Neural crest cell (in vitro differentiated cells): ENCODE data around the gene SLC39A3. TPM values are rescaled to one million over a fixed set of nuclear protein-coding genes. Genes with fewer than 3 reads are reported as not detected.
A peak's percentile ranks its signal among the peaks of the same experiment; 100 is the strongest.

Experiments used
- DNase-seq: peaks from one replicate; pipeline ENCODE4 v3.0.0; 2021; ENCODE audit warnings: low read depth, mixed read lengths, low spot score
- H3K27ac Mint-ChIP-seq: one replicate; pipeline ENCODE4 v1.8.0; 2021; ENCODE audit warnings: mild to moderate bottlenecking, mixed read lengths; ENCODE audit not compliant: unreplicated experiment
- H3K27me3 Mint-ChIP-seq: 2 replicates; pipeline ENCODE4 v1.8.0; 2021; ENCODE audit warnings: low read depth, mild to moderate bottlenecking, mixed read lengths
- H3K36me3 Mint-ChIP-seq: 2 replicates; pipeline ENCODE4 v1.8.0; 2021; ENCODE audit warnings: low read depth, mild to moderate bottlenecking, mixed read lengths
- H3K4me1 Mint-ChIP-seq: 2 replicates; pipeline ENCODE4 v1.8.0; 2021; ENCODE audit warnings: mixed read lengths
- H3K4me3 Mint-ChIP-seq: one replicate; pipeline ENCODE4 v1.8.0; 2021; ENCODE audit warnings: mild to moderate bottlenecking, mixed read lengths
- H3K9me3 Mint-ChIP-seq: 2 replicates; pipeline ENCODE4 v1.8.0; 2021; ENCODE audit warnings: mixed read lengths
- CTCF ChIP-seq: fragments of 200-600 bp; sonication (generic); conservative IDR thresholded peaks from 2 replicates; pipeline ENCODE4 v1.5.0; 2021; ENCODE audit warnings: antibody characterized with exemption, mild to moderate bottlenecking
- total RNA-seq: library from RNA; stranded (reverse); gene quantifications from 2 replicates; pipeline ENCODE4 v1.2.1, GENCODE V29; 2021

SLC39A3 gene
- total RNA-seq, 1 donor from 2014 or later = 43.0 TPM

- DNase-seq = no peak
- no peak for TF ChIP-seq CTCF
- H3K4me3 Mint-ChIP-seq = no peak overlapping the region
- H3K4me1 Mint-ChIP-seq = peaks cover 5% of the 10 kb centered on the region
- peaks cover 30% of the 10 kb centered on the region for H3K27me3 Mint-ChIP-seq
- no peaks in the 10 kb centered on the region for H3K36me3 Mint-ChIP-seq
- H3K9me3 Mint-ChIP-seq = no peaks in the 10 kb centered on the region
- H3K27ac Mint-ChIP-seq = no peak overlapping the region
Observed at GRCh38 chr19:2727640-2727944, 12.2 kb downstream of the SLC39A3 start.

DNA sequence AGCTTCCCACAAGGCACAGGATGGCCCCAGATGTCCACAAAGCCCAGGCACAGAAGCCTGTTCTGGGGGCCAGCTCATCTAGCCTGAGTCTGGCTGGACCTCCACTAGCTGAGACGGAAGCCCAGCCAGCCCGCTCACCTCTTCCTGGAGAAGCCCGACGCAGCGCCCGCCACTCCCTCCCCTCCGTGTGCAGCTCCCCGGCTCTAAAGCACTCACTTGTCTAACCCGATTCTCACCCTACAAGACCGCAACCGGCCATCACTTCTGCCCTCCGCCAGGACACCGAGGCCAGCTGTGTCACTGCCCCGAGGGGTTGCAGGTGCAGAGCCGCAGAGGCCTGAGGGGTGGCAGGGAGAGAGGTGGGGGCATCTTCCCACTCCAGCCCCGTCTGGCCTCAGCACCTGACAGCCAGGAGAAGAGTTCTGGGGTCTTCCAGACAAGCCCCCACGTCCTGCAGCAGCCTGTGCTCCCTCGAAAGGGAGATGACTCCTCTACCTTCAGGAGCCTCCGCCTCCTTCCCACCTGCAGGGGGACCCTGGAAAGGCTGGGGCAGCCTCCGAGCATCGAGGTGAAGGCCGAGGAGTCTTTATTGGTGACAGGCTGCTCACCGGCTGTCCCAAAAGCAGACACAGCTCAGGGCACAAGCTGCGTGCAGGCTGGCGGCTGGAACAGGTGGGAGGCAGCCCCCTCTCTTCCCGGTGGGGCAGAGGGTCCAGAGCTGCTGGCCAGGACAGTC lies 12.7 kb downstream of the SLC39A3 start:
- DNase-seq = no peak
- Mint-ChIP-seq H3K9me3 (no peaks in the 10 kb centered on the region), H3K36me3 (no peaks in the 10 kb centered on the region), H3K27ac (no peak overlapping the region), H3K4me1 (peaks cover 5% of the 10 kb centered on the region), H3K27me3 (peaks cover 33% of the 10 kb centered on the region), H3K4me3 (no peak overlapping the region)
- TF ChIP-seq CTCF = no peak

DNA sequence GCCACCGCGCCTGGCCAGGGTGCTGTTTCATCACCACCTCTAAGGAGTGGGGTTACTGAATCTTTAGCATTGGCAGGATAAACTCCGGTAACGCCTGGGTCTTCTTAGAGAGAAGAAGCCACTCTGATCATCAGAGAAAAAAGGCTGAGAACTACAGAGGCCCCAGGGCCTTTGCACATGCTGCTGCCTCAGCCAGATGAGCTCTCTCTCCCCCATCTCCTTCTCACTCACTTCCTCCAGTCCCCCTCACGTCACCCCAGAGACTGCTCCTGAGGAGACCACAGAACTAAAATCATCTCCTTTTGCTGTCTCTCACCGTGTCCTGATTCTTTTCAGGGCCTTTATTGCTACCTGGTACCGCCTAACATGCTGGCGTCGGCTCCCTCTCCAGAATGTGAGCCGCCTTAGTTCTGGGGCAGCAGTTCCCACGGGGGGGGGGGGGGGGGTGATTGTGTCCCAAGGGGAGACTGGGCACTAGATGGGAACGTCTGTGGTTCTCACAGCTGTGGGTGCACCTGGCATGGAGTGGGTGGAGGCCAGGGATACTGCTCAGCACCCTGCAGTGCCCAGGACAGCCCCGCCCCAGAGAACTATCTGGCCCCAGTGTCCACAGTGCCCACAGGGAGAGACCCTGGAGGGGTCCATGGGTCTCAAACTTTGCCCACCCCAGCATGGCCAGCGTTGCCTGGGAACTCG lies 13.5 kb downstream of the SLC39A3 start:
- peaks cover 5% of the 10 kb centered on the region for H3K4me1 Mint-ChIP-seq
- DNase-seq = no peak
- H3K36me3 Mint-ChIP-seq = no peaks in the 10 kb centered on the region
- no peak overlapping the region for H3K27ac Mint-ChIP-seq
- no peak overlapping the region for H3K4me3 Mint-ChIP-seq
- no peaks in the 10 kb centered on the region for H3K9me3 Mint-ChIP-seq
- TF ChIP-seq CTCF = no peak
- H3K27me3 Mint-ChIP-seq = peaks cover 39% of the 10 kb centered on the region

DNA sequence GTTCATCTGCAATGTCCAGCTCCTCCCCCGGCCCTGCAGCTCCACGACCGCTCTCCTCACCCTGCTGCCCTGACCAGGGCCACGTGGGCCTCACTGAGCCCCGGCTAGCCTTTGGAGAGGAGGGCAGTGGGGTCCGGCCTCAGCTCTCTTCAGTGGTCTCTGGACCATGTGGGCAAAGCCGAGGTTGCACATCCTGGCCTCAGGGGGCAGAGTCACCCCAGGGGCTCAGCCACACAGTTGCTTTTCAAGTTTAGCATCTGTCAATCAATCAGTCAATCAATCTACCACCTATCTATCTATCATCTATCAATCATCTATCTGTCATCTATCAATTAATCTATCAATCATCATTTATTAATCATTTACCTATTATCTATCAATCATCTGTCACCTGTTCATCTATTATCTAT lies 15.7 kb downstream of the SLC39A3 start:
- Mint-ChIP-seq H3K27me3 (peaks cover 43% of the 10 kb centered on the region), H3K36me3 (no peaks in the 10 kb centered on the region), H3K27ac (no peak overlapping the region), H3K4me3 (peak overlapping the region; percentile 21), H3K4me1 (peaks cover 11% of the 10 kb centered on the region), H3K9me3 (no peaks in the 10 kb centered on the region)
- DNase-seq = no peak
- TF ChIP-seq CTCF = no peak

- Mint-ChIP-seq H3K4me3 (no peak overlapping the region), H3K4me1 (peaks cover 11% of the 10 kb centered on the region), H3K27ac (no peak overlapping the region), H3K36me3 (no peaks in the 10 kb centered on the region), H3K9me3 (no peaks in the 10 kb centered on the region), H3K27me3 (peaks cover 43% of the 10 kb centered on the region)
- no peak for TF ChIP-seq CTCF
- DNase-seq = no peak
Observed at GRCh38 chr19:2723747-2724146, 16.1 kb downstream of the SLC39A3 start.
